AG09309 (cell line): ENCODE results near the gene CAMK2B.

Experiments used
- DNase-seq: peaks from one replicate; pipeline ENCODE4 v3.0.0-alpha.2; 2010; ENCODE audit warnings: low read depth
- H3K4me3 ChIP-seq: 2 replicates; pipeline ENCODE4 v1.5.1; 2011; ENCODE audit warnings: mild to moderate bottlenecking, low read depth, low read length, moderate library complexity; ENCODE audit not compliant: control insufficient read depth
- TF ChIP-seq, protein P1 (sequence below): IDR thresholded peaks from 2 replicates; pipeline ENCODE4 v1.5.1; 2011; ENCODE audit warnings: mild to moderate bottlenecking, low read depth, low read length, inconsistent platforms; ENCODE audit not compliant: insufficient read depth, control insufficient read depth; ENCODE audit errors: missing control alignments

The CAMK2B gene

DNA sequence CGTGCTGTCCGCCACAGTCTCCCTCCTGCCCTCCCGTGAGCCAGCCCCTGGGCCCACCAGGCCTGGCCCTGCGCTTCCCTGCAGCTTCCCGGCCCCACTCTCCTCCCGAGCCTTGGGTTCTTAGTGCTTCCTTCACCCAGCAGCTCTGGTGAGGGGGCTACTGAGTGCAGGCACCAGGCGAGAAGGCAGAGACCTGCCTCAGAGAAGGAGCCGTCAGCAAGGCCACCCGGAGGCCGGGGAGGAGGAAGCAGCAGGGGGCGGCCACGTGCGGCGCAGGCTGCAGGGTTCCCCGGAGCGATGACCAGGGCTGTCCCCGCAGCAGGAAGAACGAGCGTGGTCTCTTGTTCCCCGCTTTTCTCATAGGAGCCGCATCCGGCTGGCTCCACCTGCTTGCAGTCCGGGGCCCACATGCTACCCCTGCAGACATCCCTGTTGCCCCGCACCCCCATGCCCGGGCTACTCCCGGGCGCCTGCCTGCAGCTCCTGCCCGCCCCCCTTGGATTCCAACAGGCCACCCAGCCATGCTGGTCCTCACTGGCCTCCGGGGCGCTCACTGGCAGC is 104.1 kb downstream of the CAMK2B start:
- H3K4me3 ChIP-seq: no peak overlapping the region
- no peak for DNase-seq

DNA sequence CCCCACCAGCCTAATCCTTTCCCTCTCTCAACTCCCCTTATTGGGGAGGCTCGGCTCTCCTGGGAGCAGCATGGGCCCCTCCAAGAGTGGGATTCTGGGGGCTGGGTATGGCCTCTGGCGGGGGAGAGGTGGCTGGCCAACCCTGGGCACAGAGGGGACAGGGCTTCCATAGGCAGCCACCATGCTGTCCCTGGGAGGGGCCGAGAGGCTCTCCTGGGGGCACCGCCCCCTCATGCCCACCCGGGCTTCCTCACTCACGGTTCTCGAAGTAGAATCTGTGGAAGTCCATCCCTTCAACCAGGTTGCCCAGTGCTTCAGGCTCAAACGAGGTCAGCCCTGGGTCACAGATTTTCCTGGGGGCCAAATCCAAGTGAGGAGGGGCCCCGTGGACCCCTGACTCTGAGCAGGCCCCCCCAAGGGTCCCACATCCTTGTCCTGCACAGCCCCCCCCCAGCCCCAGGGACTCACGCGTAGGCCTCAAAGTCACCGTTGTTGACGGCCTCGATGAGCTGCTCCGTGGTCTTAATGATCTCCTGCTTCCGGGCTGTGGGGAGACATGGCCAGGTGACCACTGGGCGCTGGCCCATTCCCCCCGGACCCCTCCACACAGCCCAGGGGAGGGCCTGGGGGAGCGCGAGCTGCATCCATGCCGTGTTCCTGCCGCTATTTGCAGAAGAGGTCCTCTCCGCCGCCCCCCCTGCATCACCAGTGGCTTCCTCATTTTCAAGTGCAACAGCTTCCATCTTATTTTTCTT is 104.9 kb downstream of the CAMK2B start:
- DNase-seq: no peak
- H3K4me3 ChIP-seq: no peak overlapping the region
- TF ChIP-seq, protein P1, sequence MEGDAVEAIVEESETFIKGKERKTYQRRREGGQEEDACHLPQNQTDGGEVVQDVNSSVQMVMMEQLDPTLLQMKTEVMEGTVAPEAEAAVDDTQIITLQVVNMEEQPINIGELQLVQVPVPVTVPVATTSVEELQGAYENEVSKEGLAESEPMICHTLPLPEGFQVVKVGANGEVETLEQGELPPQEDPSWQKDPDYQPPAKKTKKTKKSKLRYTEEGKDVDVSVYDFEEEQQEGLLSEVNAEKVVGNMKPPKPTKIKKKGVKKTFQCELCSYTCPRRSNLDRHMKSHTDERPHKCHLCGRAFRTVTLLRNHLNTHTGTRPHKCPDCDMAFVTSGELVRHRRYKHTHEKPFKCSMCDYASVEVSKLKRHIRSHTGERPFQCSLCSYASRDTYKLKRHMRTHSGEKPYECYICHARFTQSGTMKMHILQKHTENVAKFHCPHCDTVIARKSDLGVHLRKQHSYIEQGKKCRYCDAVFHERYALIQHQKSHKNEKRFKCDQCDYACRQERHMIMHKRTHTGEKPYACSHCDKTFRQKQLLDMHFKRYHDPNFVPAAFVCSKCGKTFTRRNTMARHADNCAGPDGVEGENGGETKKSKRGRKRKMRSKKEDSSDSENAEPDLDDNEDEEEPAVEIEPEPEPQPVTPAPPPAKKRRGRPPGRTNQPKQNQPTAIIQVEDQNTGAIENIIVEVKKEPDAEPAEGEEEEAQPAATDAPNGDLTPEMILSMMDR: no peak

More for the DNA sequence above, 104.1 kb downstream of the CAMK2B start:
- TF ChIP-seq, protein P1: no peak

DNA sequence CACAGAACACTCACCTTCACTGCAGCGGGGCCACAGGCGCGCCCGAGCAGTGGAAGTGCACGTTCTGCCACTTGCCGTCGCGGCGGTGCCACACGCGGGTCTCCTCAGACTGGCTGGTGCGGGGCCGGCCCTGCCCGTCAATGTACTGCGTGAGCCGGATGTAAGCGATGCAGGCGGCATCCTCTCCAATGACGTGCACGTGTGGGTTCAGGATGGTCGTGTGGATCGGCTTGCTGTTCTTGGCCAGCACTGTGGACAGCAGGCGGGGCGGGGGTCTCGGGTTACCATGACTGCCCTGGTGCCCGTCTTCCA is 105.4 kb downstream of the CAMK2B start:
- TF ChIP-seq, protein P1: no peak
- no peak for DNase-seq
- no peak overlapping the region for H3K4me3 ChIP-seq

DNA sequence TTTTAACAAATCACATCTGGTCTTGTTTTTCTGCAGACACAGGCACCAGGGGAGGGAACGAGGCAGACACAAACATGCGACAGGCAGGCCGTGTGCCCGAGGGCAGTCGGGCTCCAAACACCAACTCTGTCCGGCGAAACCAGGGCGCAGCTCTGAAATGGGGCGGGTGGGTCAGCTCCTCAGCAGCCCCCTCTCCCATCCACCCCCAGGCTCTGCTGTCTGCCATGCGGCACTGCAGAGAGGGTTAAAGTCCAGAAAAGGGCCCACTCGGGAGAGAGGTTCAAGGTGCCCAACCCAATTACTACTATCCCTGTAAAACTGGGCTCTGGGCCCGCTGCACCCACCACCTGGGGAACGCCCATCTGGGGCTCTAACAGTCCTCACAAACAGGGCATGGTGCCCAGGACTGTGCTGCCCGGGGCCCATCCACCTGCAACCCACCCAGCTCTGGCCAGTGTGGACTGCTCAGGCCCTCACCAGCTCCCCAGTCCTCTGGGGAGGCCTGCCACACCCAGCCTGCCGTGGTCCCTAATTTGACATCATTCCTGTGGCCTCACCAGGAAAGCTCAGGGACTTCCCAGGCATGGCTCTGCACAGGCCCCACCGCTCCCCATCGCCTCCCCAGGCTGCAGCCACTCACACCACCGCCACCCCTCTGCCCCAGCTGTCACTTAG is 105.9 kb downstream of the CAMK2B start:
- no peak for DNase-seq
- TF ChIP-seq, protein P1: no peak
- H3K4me3 ChIP-seq: no peak overlapping the region

DNA sequence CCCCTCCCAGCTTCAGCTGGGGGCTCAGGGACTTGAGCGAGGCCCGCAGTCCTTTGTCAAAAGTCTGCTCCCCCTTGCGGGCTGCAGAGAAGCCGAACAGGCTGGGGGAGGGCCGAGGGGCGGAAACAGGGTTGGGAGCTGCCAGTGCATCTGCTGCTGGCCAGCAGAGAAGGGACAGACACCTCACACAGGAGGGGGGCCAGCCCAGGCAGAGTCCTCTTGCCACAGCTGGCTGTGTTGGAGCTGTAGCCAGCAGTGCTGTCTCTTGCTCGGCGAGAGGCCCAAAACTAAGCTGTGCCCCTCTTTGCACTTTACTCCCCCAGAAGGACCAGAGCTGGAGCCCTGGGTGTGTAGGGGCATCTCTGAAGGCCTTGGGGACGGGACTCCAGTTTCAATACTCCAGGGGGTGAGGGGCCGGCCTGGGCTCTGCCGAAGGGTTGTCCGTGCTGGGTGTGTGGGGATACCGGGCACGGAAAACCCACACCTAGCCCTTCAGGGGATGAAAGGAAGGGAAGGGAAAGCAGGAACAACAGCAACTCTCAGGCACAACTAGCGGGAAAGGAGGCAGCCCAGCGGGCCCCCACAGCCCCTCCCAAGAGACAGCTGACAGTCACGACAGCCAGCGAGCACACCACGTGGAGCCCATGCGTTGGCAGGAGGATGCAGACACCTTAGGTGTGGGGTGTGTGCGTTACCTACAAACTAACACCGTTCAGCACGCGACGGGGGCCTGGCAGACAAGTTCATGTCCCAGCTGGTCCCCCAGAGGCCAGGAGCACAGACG is 106.8 kb downstream of the CAMK2B start:
- no peak overlapping the region for H3K4me3 ChIP-seq
- TF ChIP-seq, protein P1: no peak
- DNase-seq: no peak

DNA sequence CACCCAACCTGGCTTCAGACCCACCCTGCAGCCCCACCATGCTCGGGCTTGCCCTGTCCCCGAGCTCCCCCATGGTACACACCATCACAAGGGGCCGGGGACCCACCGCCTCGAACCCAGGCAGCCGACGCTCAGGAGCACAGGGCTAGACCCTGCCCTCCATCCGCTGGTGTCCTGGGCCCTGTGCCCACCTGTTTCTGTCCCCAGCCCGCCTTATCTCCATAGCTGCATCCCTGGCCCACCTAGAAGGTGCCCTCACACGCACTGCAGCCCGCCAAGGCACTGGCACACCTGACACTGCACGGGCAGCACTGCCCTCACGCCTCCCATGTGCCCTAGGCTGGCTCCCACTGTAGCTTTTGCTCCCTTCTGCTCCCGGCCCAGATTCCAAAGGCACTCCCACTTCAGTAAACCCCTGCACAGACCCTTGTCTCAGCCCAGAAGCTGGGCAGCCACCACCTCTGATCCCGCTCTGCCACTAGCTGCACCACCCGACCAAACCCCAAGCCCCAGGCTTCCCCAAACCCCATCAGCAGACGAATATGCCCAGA is 107.5 kb downstream of the CAMK2B start:
- DNase-seq: no peak
- no peak overlapping the region for H3K4me3 ChIP-seq
- TF ChIP-seq, protein P1: no peak
